ENCODE data around the gene EPHB1.

EPHB1 gene

DNA sequence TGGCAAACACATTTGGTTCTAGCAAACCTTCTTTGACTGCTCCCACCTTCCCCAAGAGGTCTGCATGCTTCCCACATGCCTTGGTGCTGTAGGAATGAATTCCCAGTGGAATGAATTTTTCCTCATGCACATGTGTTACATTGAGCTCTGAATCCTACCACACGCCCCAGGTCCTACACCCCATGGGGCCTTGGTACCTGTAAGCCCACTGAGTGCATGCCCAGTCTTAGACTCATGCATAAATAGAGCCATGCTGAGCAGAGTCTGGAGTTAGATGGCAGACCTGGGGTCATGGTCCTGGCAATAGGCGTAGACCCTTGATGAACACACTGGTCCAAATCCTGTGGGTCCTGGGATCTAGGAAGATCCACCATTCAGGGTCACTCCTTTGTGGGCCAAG, 81.8 kb downstream of the EPHB1 start:
- in situ Hi-C loops (cut with HindIII; ENCODE audit: low sequenced_read_pairs) = no loop called here
- H3K4me3 ChIP-seq (ENCODE audit: low read depth, low read length) = no peak overlapping the region
- TF ChIP-seq, protein P1, sequence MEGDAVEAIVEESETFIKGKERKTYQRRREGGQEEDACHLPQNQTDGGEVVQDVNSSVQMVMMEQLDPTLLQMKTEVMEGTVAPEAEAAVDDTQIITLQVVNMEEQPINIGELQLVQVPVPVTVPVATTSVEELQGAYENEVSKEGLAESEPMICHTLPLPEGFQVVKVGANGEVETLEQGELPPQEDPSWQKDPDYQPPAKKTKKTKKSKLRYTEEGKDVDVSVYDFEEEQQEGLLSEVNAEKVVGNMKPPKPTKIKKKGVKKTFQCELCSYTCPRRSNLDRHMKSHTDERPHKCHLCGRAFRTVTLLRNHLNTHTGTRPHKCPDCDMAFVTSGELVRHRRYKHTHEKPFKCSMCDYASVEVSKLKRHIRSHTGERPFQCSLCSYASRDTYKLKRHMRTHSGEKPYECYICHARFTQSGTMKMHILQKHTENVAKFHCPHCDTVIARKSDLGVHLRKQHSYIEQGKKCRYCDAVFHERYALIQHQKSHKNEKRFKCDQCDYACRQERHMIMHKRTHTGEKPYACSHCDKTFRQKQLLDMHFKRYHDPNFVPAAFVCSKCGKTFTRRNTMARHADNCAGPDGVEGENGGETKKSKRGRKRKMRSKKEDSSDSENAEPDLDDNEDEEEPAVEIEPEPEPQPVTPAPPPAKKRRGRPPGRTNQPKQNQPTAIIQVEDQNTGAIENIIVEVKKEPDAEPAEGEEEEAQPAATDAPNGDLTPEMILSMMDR (IDR thresholded peaks at IDR 0.05; ENCODE audit: low read depth, low read length, missing control alignments) = no peak
- DNase-seq (ENCODE audit: low read depth) = no peak

- in situ Hi-C loops (cut with HindIII; ENCODE audit: low sequenced_read_pairs) = no loop called here
- no peak for DNase-seq (ENCODE audit: low read depth)
- TF ChIP-seq, protein P1 (IDR thresholded peaks at IDR 0.05; ENCODE audit: low read depth, low read length, missing control alignments) = no peak
- no peak overlapping the region for H3K4me3 ChIP-seq (ENCODE audit: low read depth, low read length)
Observed at GRCh38 chr3:134877788-134878187, 82.7 kb downstream of the EPHB1 start.

GRCh38 chr3:134879990-134880389, 84.9 kb downstream of the EPHB1 start:
- no peak for DNase-seq (ENCODE audit: low read depth)
- TF ChIP-seq, protein P1 (IDR thresholded peaks at IDR 0.05; ENCODE audit: low read depth, low read length, missing control alignments) = no peak
- no peak overlapping the region for H3K4me3 ChIP-seq (ENCODE audit: low read depth, low read length)
- in situ Hi-C loops (cut with HindIII; ENCODE audit: low sequenced_read_pairs) = no loop called here

GRCh38 chr3:134880431-134880830, 85.4 kb downstream of the EPHB1 start:
- DNase-seq (ENCODE audit: low read depth) = no peak
- in situ Hi-C loops (cut with HindIII; ENCODE audit: low sequenced_read_pairs) = no loop called here
- TF ChIP-seq, protein P1 (IDR thresholded peaks at IDR 0.05; ENCODE audit: low read depth, low read length, missing control alignments) = no peak
- no peak overlapping the region for H3K4me3 ChIP-seq (ENCODE audit: low read depth, low read length)

- TF ChIP-seq, protein P1 (IDR thresholded peaks at IDR 0.05; ENCODE audit: low read depth, low read length, missing control alignments) = no peak
- in situ Hi-C loops (cut with HindIII; ENCODE audit: low sequenced_read_pairs) = no loop called here
Observed at GRCh38 chr3:134881305-134881704, 86.2 kb downstream of the EPHB1 start.

GRCh38 chr3:134883697-134884385, 88.8 kb downstream of the EPHB1 start:
- no peak overlapping the region for H3K4me3 ChIP-seq (ENCODE audit: low read depth, low read length)
- TF ChIP-seq, protein P1 (IDR thresholded peaks at IDR 0.05; ENCODE audit: low read depth, low read length, missing control alignments) = no peak
- in situ Hi-C loops (cut with HindIII; ENCODE audit: low sequenced_read_pairs) = no loop called here
- no peak for DNase-seq (ENCODE audit: low read depth)

More at GRCh38 chr3:134881305-134881704, 86.2 kb downstream of the EPHB1 start:
- no peak overlapping the region for H3K4me3 ChIP-seq (ENCODE audit: low read depth, low read length)
- DNase-seq (ENCODE audit: low read depth) = no peak
